A673 (cell line): ENCODE measurements around the gene RNF2.

Source experiments
- CTCF ChIP-seq: fragments of 300-800, 200-600 bp; sonication (generic); conservative IDR thresholded peaks from 2 replicates; pipeline ENCODE4 v1.5.1; 2017; ENCODE audit warnings: low read depth, mild to moderate bottlenecking, antibody characterized with exemption, low read length, moderate library complexity, mixed read lengths
- EZH2 ChIP-seq: fragments of 200-600 bp; sonication (generic); IDR thresholded peaks from 2 replicates; pipeline ENCODE4 v1.6.1; 2017; ENCODE audit warnings: borderline replicate concordance, low read depth, mild to moderate bottlenecking, mixed read lengths, antibody characterized with exemption, low read length; ENCODE audit not compliant: poor library complexity, severe bottlenecking

- TF ChIP-seq CTCF, result no peak
- no peak for TF ChIP-seq EZH2
Observed at GRCh38 chr1:185035258-185035657, 10.1 kb upstream of the RNF2 start.
